ENCODE measurements around the gene TMEM25. TPM values are rescaled to one million over a fixed set of nuclear protein-coding genes. Genes with fewer than 3 reads are reported as not detected.
A peak's percentile ranks its signal among the peaks of the same experiment; 100 is the strongest.

The TMEM25 gene
- total RNA-seq, 1 donor from 2014 or later, result 14.7 TPM

- no peak for FAIRE-seq
- no peak for DNase-seq (ENCODE audit: low read depth)
- Histone ChIP-seq H3K4me3 (ENCODE audit: low read depth, low read length) (no peak overlapping the region), H3K36me3 (ENCODE audit: control insufficient read depth, insufficient read depth, low read length) (peaks cover 3% of the 10 kb centered on the region), H3K27me3 (ENCODE audit: control insufficient read depth, insufficient read depth, low read length) (no peaks in the 10 kb centered on the region)
- TF ChIP-seq CTCF (IDR thresholded peaks at IDR 0.05; ENCODE audit: insufficient read depth, low read length, severe bottlenecking), result no peak
Observed at GRCh38 chr11:118544010-118544646, 13.1 kb downstream of the TMEM25 start.

- DNase-seq (ENCODE audit: low read depth) (no peak), FAIRE-seq (no peak)
- peaks cover 3% of the 10 kb centered on the region for H3K36me3 ChIP-seq (ENCODE audit: control insufficient read depth, insufficient read depth, low read length)
- no peak overlapping the region for H3K4me3 ChIP-seq (ENCODE audit: low read depth, low read length)
- H3K27me3 ChIP-seq (ENCODE audit: control insufficient read depth, insufficient read depth, low read length), result no peaks in the 10 kb centered on the region
- TF ChIP-seq CTCF (IDR thresholded peaks at IDR 0.05; ENCODE audit: insufficient read depth, low read length, severe bottlenecking), result no peak
Observed at GRCh38 chr11:118544647-118545010, 13.6 kb downstream of the TMEM25 start.

- Histone ChIP-seq H3K36me3 (ENCODE audit: control insufficient read depth, insufficient read depth, low read length) (peaks cover 3% of the 10 kb centered on the region), H3K27me3 (ENCODE audit: control insufficient read depth, insufficient read depth, low read length) (no peaks in the 10 kb centered on the region), H3K4me3 (ENCODE audit: low read depth, low read length) (no peak overlapping the region)
- no peak for TF ChIP-seq CTCF (IDR thresholded peaks at IDR 0.05; ENCODE audit: insufficient read depth, low read length, severe bottlenecking)
- FAIRE-seq (peak; percentile 50), DNase-seq (ENCODE audit: low read depth) (no peak)
Observed at GRCh38 chr11:118545533-118545932, 14.5 kb downstream of the TMEM25 start.

- H3K36me3 ChIP-seq (ENCODE audit: control insufficient read depth, insufficient read depth, low read length), result peaks cover 3% of the 10 kb centered on the region
- no peaks in the 10 kb centered on the region for H3K27me3 ChIP-seq (ENCODE audit: control insufficient read depth, insufficient read depth, low read length)
- FAIRE-seq (no peak), DNase-seq (ENCODE audit: low read depth) (no peak)
- no peak overlapping the region for H3K4me3 ChIP-seq (ENCODE audit: low read depth, low read length)
- no peak for TF ChIP-seq CTCF (IDR thresholded peaks at IDR 0.05; ENCODE audit: insufficient read depth, low read length, severe bottlenecking)
Observed at GRCh38 chr11:118547132-118547531, 16.1 kb downstream of the TMEM25 start.

GRCh38 chr11:118552341-118552740 is 21.3 kb downstream of the TMEM25 start:
- FAIRE-seq, result no peak
- Histone ChIP-seq H3K36me3 (ENCODE audit: control insufficient read depth, insufficient read depth, low read length) (peaks cover 2% of the 10 kb centered on the region), H3K4me3 (ENCODE audit: low read depth, low read length) (no peak overlapping the region), H3K27me3 (ENCODE audit: control insufficient read depth, insufficient read depth, low read length) (no peaks in the 10 kb centered on the region)
- no peak for TF ChIP-seq CTCF (IDR thresholded peaks at IDR 0.05; ENCODE audit: insufficient read depth, low read length, severe bottlenecking)
- no peak for DNase-seq (ENCODE audit: low read depth)

GRCh38 chr11:118560806-118561205 is 29.8 kb downstream of the TMEM25 start:
- FAIRE-seq (no peak), DNase-seq (ENCODE audit: low read depth) (no peak)
- Histone ChIP-seq H3K36me3 (ENCODE audit: control insufficient read depth, insufficient read depth, low read length) (peaks cover 1% of the 10 kb centered on the region), H3K27me3 (ENCODE audit: control insufficient read depth, insufficient read depth, low read length) (no peaks in the 10 kb centered on the region), H3K4me3 (ENCODE audit: low read depth, low read length) (no peak overlapping the region)
- no peak for TF ChIP-seq CTCF (IDR thresholded peaks at IDR 0.05; ENCODE audit: insufficient read depth, low read length, severe bottlenecking)

Measured in bronchial epithelial cell (primary cell).